ENCODE results near the gene MAGT1. TPM values are rescaled to one million over a fixed set of nuclear protein-coding genes. Genes with fewer than 3 reads are reported as not detected.
"Not testable (repeated sequence)": the region's sequence is repeated elsewhere in the genome, so short reads cannot be mapped to it uniquely, and the experiment has no call there.

Gene MAGT1
- total RNA-seq, 2 experiments from 2014 or later, result 40.0 to 44.8 TPM

- Mint-ChIP-seq H3K36me3 (peaks cover 3% of the 10 kb centered on the region), H3K9me3 (no peaks in the 10 kb centered on the region), H3K4me1 (peaks cover 6% of the 10 kb centered on the region), H3K4me3 (peak within 1 kb of the TSS; percentile 93), H3K27ac (peak within 1 kb of the TSS; percentile 95), H3K27me3 (no peaks in the 10 kb centered on the region)
- POLR2A ChIA-PET, result interaction anchor here (0.6 to 2.9 kb wide), 5 partner anchors 11 to 191 kb away, joined by 3 to 25 read pairs (median 4); partner anchors contain the start of genes COX7B and MAGT1
- ATAC-seq (ENCODE audit: low read depth) (peak; percentile 89), DNase-seq (peak; percentile 83)
These were observed 15.0 kb upstream of the MAGT1 start, which contains the start of gene ATP7A for GRCh38 chrX:77910108-77910840. TSS of gene ATP7A (plus strand) at chrX:77910693. CDS start at chrX:77971642, 60,949 bp downstream.

- Mint-ChIP-seq H3K4me3 (peak overlapping the region; percentile 92), H3K9me3 (no peaks in the 10 kb centered on the region), H3K27me3 (no peaks in the 10 kb centered on the region), H3K27ac (peak overlapping the region; percentile 21), H3K36me3 (peaks cover 16% of the 10 kb centered on the region), H3K4me1 (peaks cover 9% of the 10 kb centered on the region)
- POLR2A ChIA-PET, result interaction anchor here (0.7 kb wide), 1 partner anchor 205 kb away, joined by 3 read pairs; no protein-coding TSS in a partner anchor
- ATAC-seq (ENCODE audit: low read depth) (no peak), DNase-seq (no peak)
These were observed 6.3 kb upstream of the MAGT1 start for GRCh38 chrX:77901506-77901905.

GRCh38 chrX:77900688-77901087, 5.5 kb upstream of the MAGT1 start:
- peak overlapping the region; percentile 97 for H3K27ac Mint-ChIP-seq
- H3K4me3 Mint-ChIP-seq, result peak overlapping the region; percentile 92
- no peaks in the 10 kb centered on the region for H3K9me3 Mint-ChIP-seq
- POLR2A ChIA-PET, result interaction anchor here (2.0 to 2.5 kb wide), 3 partner anchors 9 to 204 kb away, joined by 5 to 25 read pairs (median 9); partner anchors contain the start of genes ATP7A and PGK1
- H3K36me3 Mint-ChIP-seq, result peaks cover 16% of the 10 kb centered on the region
- peaks cover 11% of the 10 kb centered on the region for H3K4me1 Mint-ChIP-seq
- DNase-seq (no peak), ATAC-seq (ENCODE audit: low read depth) (no peak)
- H3K27me3 Mint-ChIP-seq, result no peaks in the 10 kb centered on the region

- peaks cover 11% of the 10 kb centered on the region for H3K4me1 Mint-ChIP-seq
- peak within 1 kb of the TSS; percentile 97 for H3K27ac Mint-ChIP-seq
- H3K4me3 Mint-ChIP-seq, result peak within 1 kb of the TSS; percentile 92
- no peaks in the 10 kb centered on the region for H3K9me3 Mint-ChIP-seq
- ATAC-seq (ENCODE audit: low read depth), result peak; percentile 65
- POLR2A ChIA-PET, result interaction anchor here (0.9 to 2.5 kb wide), 9 partner anchors 10 to 1209 kb away, joined by 3 to 25 read pairs (median 5); partner anchors contain the start of genes ATP7A, FGF16 and PGK1
- H3K36me3 Mint-ChIP-seq, result peaks cover 16% of the 10 kb centered on the region
- peak; percentile 44 for DNase-seq
- H3K27me3 Mint-ChIP-seq, result no peaks in the 10 kb centered on the region
These were observed 4.0 kb upstream of the MAGT1 start, which contains the start of gene COX7B for GRCh38 chrX:77899081-77899828. TSS of gene COX7B (plus strand) at chrX:77899468. CDS start at chrX:77899554, 86 bp downstream.

- H3K9me3 Mint-ChIP-seq, result no peaks in the 10 kb centered on the region
- no peaks in the 10 kb centered on the region for H3K27me3 Mint-ChIP-seq
- H3K36me3 Mint-ChIP-seq, result peaks cover 8% of the 10 kb centered on the region
- peaks cover 9% of the 10 kb centered on the region for H3K4me1 Mint-ChIP-seq
- POLR2A ChIA-PET, result no interaction called here
- ATAC-seq (ENCODE audit: low read depth) (no peak), DNase-seq (no peak)
- H3K4me3 Mint-ChIP-seq, result peak overlapping the region; percentile 98
- peak overlapping the region; percentile 99 for H3K27ac Mint-ChIP-seq
These were observed 1.5 kb downstream of the MAGT1 start for GRCh38 chrX:77893713-77894112.

- Mint-ChIP-seq H3K4me3 (peak overlapping the region; percentile 35), H3K4me1 (peaks cover 9% of the 10 kb centered on the region), H3K36me3 (peaks cover 9% of the 10 kb centered on the region), H3K9me3 (no peaks in the 10 kb centered on the region), H3K27ac (peak overlapping the region; percentile 12), H3K27me3 (no peaks in the 10 kb centered on the region)
- DNase-seq (no peak), ATAC-seq (ENCODE audit: low read depth) (no peak)
- POLR2A ChIA-PET, result no interaction called here
These were observed 2.3 kb downstream of the MAGT1 start for GRCh38 chrX:77892887-77893286.

- ATAC-seq (ENCODE audit: low read depth); DNase-seq; H3K4me1 Mint-ChIP-seq; H3K4me3 Mint-ChIP-seq; H3K9me3 Mint-ChIP-seq; POLR2A ChIA-PET; H3K27me3 Mint-ChIP-seq; H3K36me3 Mint-ChIP-seq; H3K27ac Mint-ChIP-seq: not testable (repeated sequence)
These were observed 13.8 kb downstream of the MAGT1 start for GRCh38 chrX:77881418-77881817.

GRCh38 chrX:77875372-77875771, 19.9 kb downstream of the MAGT1 start:
- POLR2A ChIA-PET, result no interaction called here
- no peak overlapping the region for H3K4me3 Mint-ChIP-seq
- no peak overlapping the region for H3K27ac Mint-ChIP-seq
- H3K36me3 Mint-ChIP-seq, result peaks cover 19% of the 10 kb centered on the region
- no peak for DNase-seq
- ATAC-seq (ENCODE audit: low read depth), result no peak
- peaks cover 2% of the 10 kb centered on the region for H3K4me1 Mint-ChIP-seq
- H3K9me3 Mint-ChIP-seq, result peaks cover 1% of the 10 kb centered on the region
- H3K27me3 Mint-ChIP-seq, result no peaks in the 10 kb centered on the region

- peaks cover 19% of the 10 kb centered on the region for H3K36me3 Mint-ChIP-seq
- H3K9me3 Mint-ChIP-seq; H3K4me1 Mint-ChIP-seq; POLR2A ChIA-PET; DNase-seq; H3K27me3 Mint-ChIP-seq; H3K4me3 Mint-ChIP-seq; ATAC-seq (ENCODE audit: low read depth); H3K27ac Mint-ChIP-seq: not testable (repeated sequence)
These were observed 63.7 kb downstream of the MAGT1 start for GRCh38 chrX:77831544-77831943.

GRCh38 chrX:77821989-77822388, 73.2 kb downstream of the MAGT1 start:
- H3K36me3 Mint-ChIP-seq, result peaks cover 33% of the 10 kb centered on the region
- H3K9me3 Mint-ChIP-seq; H3K4me3 Mint-ChIP-seq; H3K27ac Mint-ChIP-seq; H3K27me3 Mint-ChIP-seq; ATAC-seq (ENCODE audit: low read depth); H3K4me1 Mint-ChIP-seq; POLR2A ChIA-PET; DNase-seq: not testable (repeated sequence)

- H3K9me3 Mint-ChIP-seq, result peaks cover 4% of the 10 kb centered on the region
- H3K27ac Mint-ChIP-seq, result no peak overlapping the region
- no peak for DNase-seq
- no peaks in the 10 kb centered on the region for H3K27me3 Mint-ChIP-seq
- H3K4me3 Mint-ChIP-seq, result no peak overlapping the region
- POLR2A ChIA-PET, result no interaction called here
- H3K4me1 Mint-ChIP-seq, result no peaks in the 10 kb centered on the region
- H3K36me3 Mint-ChIP-seq, result peaks cover 25% of the 10 kb centered on the region
- no peak for ATAC-seq (ENCODE audit: low read depth)
These were observed 75.0 kb downstream of the MAGT1 start for GRCh38 chrX:77820091-77820727.

GRCh38 chrX:77814210-77814609, 81.0 kb downstream of the MAGT1 start:
- Mint-ChIP-seq H3K36me3 (peaks cover 2% of the 10 kb centered on the region), H3K4me1 (no peaks in the 10 kb centered on the region), H3K27ac (no peak overlapping the region), H3K9me3 (no peaks in the 10 kb centered on the region), H3K27me3 (no peaks in the 10 kb centered on the region), H3K4me3 (no peak overlapping the region)
- no peak for DNase-seq
- no peak for ATAC-seq (ENCODE audit: low read depth)
- POLR2A ChIA-PET, result no interaction called here

- ATAC-seq (ENCODE audit: low read depth) (no peak), DNase-seq (no peak)
- H3K27me3 Mint-ChIP-seq, result no peaks in the 10 kb centered on the region
- POLR2A ChIA-PET, result no interaction called here
- H3K4me1 Mint-ChIP-seq, result no peaks in the 10 kb centered on the region
- no peak overlapping the region for H3K27ac Mint-ChIP-seq
- no peak overlapping the region for H3K4me3 Mint-ChIP-seq
- peaks cover 1% of the 10 kb centered on the region for H3K9me3 Mint-ChIP-seq
- no peaks in the 10 kb centered on the region for H3K36me3 Mint-ChIP-seq
These were observed 93.0 kb downstream of the MAGT1 start for GRCh38 chrX:77802201-77802600.

All from activated naive CD8-positive, alpha-beta T cell treated with anti-CD3 and anti-CD28 coated beads, Interleukin-2, amount 10 ng/mL, durations not matched to agents 7 days and 5 days (primary cell).